Measurements from ENCODE around the gene ZHX3.

DNA sequence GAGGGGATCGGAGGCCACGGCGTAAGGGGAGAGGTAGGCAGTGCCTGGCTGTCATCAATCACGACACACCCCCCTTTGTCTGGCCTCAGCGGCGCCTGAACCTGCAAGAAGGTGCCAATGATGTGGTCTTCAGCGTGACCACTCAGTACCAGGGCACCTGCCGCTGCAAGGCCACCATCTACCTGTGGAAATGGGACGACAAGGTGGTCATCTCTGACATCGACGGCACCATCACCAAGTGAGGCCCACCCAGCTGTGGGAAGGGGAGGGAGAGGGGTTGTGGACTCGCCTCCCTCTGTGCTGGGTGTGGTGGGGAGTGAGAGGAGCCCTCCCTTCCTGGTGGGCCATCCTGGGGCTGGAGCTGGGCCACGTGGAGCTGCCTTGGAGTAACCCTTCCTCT is 39.4 kb upstream of the ZHX3 start:
- TF ChIP-seq, protein P1, sequence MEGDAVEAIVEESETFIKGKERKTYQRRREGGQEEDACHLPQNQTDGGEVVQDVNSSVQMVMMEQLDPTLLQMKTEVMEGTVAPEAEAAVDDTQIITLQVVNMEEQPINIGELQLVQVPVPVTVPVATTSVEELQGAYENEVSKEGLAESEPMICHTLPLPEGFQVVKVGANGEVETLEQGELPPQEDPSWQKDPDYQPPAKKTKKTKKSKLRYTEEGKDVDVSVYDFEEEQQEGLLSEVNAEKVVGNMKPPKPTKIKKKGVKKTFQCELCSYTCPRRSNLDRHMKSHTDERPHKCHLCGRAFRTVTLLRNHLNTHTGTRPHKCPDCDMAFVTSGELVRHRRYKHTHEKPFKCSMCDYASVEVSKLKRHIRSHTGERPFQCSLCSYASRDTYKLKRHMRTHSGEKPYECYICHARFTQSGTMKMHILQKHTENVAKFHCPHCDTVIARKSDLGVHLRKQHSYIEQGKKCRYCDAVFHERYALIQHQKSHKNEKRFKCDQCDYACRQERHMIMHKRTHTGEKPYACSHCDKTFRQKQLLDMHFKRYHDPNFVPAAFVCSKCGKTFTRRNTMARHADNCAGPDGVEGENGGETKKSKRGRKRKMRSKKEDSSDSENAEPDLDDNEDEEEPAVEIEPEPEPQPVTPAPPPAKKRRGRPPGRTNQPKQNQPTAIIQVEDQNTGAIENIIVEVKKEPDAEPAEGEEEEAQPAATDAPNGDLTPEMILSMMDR (conservative IDR thresholded peaks at IDR 0.05; ENCODE audit: low read length), result no peak
- TF ChIP-seq EZH2phosphoT487 (IDR thresholded peaks at IDR 0.05; ENCODE audit: borderline replicate concordance), result no peak
